BLaER1 (cell line): ENCODE measurements around the gene HABP4.

Experiments
- H3K27ac ChIP-seq: shearing (Covaris generic); formaldehyde crosslinking; 2 replicates; pipeline ENCODE4 v1.8.1; 2022
- H3K27me3 ChIP-seq: shearing (Covaris generic); formaldehyde crosslinking; 2 replicates; pipeline ENCODE4 v1.8.1; 2022
- H3K36me3 ChIP-seq: shearing (Covaris generic); formaldehyde crosslinking; 2 replicates; pipeline ENCODE4 v1.8.1; 2022
- H3K4me1 ChIP-seq: shearing (Covaris generic); formaldehyde crosslinking; 2 replicates; pipeline ENCODE4 v1.8.1; 2022
- H3K4me2 ChIP-seq: shearing (Covaris generic); formaldehyde crosslinking; 2 replicates; pipeline ENCODE4 v1.8.1; 2022
- H3K4me3 ChIP-seq: shearing (Covaris generic); formaldehyde crosslinking; 2 replicates; pipeline ENCODE4 v1.8.1; 2022
- H3K9ac ChIP-seq: shearing (Covaris generic); formaldehyde crosslinking; 2 replicates; pipeline ENCODE4 v1.8.1; 2022
- H3K9me3 ChIP-seq: shearing (Covaris generic); formaldehyde crosslinking; 2 replicates; pipeline ENCODE4 v1.8.1; 2022
- H4K20me1 ChIP-seq: shearing (Covaris generic); formaldehyde crosslinking; 2 replicates; pipeline ENCODE4 v1.8.1; 2022
- Cebpa-rat ChIP-seq: shearing (Covaris generic); IDR thresholded peaks from 2 replicates; pipeline ENCODE4 v1.8.1; 2022

The HABP4 gene

DNA sequence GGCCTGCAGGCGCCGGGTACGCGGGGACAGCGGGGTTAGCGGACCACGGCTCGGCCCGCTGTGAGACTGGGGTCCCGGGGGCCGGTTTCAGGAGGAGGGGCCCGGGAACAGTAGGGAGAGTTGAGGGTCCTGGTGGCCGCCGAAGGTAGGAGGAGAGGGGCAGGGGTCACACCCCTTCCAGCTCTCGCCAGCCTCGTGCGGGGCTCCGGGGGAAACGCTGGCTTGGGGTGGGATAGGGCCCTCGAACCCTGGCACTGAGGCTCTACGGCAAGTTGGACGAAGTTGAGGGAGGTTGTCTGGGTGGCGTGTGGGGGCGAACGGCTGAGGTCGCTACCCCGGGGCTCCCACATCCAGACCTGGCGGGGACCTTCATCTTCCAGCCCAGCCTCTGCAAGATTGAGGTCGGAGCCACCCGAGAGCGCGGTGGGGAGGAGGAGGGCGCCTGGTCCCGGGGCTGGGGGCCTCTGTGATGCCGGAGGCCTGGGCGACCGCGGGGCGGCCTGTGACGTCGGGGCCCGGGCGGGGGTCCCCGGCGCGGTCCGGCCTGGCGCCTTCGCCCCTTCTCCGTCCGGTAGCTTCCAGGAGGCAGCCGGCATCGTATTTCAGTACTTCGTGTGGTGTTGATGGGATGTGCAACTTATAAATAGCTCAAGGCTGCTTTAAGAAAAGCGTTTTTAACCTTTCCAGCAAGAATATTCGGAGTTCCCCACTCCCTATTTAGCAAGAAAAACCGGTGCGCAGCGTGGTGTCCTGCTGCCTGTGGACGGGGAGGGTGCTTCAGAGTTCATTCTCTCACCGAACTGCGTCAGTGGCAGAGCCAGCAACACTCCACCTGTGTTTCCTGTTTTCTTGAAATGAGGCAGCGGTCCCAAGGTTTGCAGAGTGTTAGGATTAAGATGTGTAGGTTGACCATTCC is 902 bp downstream of the HABP4 start:
- peak overlapping the region; percentile 89 for H3K4me3 ChIP-seq
- H3K4me1 ChIP-seq: peaks cover 22% of the 10 kb centered on the region
- H3K9ac ChIP-seq: peak overlapping the region; percentile 80
- peaks cover 27% of the 10 kb centered on the region for H3K27me3 ChIP-seq
- H3K4me2 ChIP-seq: peak overlapping the region; percentile 100
- peak overlapping the region; percentile 49; the same call in 1 of the 2 replicates for H3K27ac ChIP-seq
- peaks cover 22% of the 10 kb centered on the region for H4K20me1 ChIP-seq
- H3K36me3 ChIP-seq: no peaks in the 10 kb centered on the region
- no peak for TF ChIP-seq Cebpa-rat
- H3K9me3 ChIP-seq: no peaks in the 10 kb centered on the region

- H3K4me2 ChIP-seq: no peak overlapping the region
- H3K9me3 ChIP-seq: no peaks in the 10 kb centered on the region
- H3K27ac ChIP-seq: no peak overlapping the region
- no peak for TF ChIP-seq Cebpa-rat
- no peaks in the 10 kb centered on the region for H3K36me3 ChIP-seq
- H3K9ac ChIP-seq: no peak overlapping the region
- H3K4me3 ChIP-seq: no peak overlapping the region
- H4K20me1 ChIP-seq: peaks cover 22% of the 10 kb centered on the region
- peaks cover 22% of the 10 kb centered on the region for H3K4me1 ChIP-seq
- peaks cover 27% of the 10 kb centered on the region for H3K27me3 ChIP-seq
Observed at GRCh38 chr9:96453625-96454024, 3.7 kb downstream of the HABP4 start.

DNA sequence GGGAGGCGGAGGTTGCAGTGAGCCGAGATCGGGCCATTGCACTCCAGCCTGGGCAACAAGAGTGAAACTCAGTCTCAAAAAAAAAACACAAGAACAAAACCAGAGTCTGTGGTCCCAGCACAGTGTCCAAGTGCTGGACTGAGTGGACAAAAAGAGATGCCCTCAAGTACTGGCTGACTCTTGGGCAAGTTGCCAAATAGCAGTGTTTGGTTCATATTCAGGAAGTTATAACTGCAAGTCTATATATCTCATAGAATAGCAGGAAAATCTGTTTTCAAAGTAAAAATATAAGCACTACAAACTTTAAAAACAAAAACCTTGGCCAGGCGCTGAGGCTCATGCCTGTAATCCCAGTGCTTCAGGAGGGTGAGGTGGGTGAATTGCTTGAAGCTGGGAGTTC is 7.3 kb downstream of the HABP4 start:
- H3K27me3 ChIP-seq: peaks cover under 1% of the 10 kb centered on the region; the same call in 1 of the 2 replicates
- no peak overlapping the region for H3K4me3 ChIP-seq
- peaks cover 1% of the 10 kb centered on the region; the same call in 1 of the 2 replicates for H4K20me1 ChIP-seq
- no peaks in the 10 kb centered on the region for H3K36me3 ChIP-seq
- H3K4me1 ChIP-seq: no peaks in the 10 kb centered on the region
- no peaks in the 10 kb centered on the region for H3K9me3 ChIP-seq
- TF ChIP-seq Cebpa-rat: no peak
- H3K27ac ChIP-seq: no peak overlapping the region
- no peak overlapping the region for H3K4me2 ChIP-seq
- H3K9ac ChIP-seq: no peak overlapping the region

DNA sequence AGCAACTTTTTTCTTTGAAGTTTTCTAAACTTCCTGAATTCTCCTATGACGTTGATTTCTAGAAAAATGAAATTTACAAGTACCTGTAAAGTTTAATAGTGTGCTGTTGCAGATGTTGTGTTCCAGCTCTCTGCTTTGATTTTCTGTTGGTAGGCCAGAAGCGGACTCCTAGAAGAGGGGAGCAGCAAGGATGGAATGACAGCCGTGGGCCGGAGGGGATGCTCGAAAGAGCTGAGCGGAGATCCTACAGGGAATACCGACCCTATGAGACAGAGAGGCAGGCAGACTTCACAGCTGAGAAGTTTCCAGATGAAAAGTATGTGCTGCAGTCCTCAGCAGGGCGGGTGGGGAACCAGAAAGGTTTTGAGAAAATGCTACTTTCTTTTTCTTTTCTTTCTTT is 8.3 kb downstream of the HABP4 start:
- H3K27me3 ChIP-seq: no peaks in the 10 kb centered on the region

GRCh38 chr9:96459268-96460007 is 9.5 kb downstream of the HABP4 start:
- no peaks in the 10 kb centered on the region for H3K4me1 ChIP-seq
- H3K27me3 ChIP-seq: no peaks in the 10 kb centered on the region
- no peaks in the 10 kb centered on the region for H4K20me1 ChIP-seq
- H3K9me3 ChIP-seq: no peaks in the 10 kb centered on the region
- TF ChIP-seq Cebpa-rat: no peak
- no peak overlapping the region for H3K27ac ChIP-seq
- no peak overlapping the region for H3K4me3 ChIP-seq
- H3K4me2 ChIP-seq: no peak overlapping the region
- H3K9ac ChIP-seq: no peak overlapping the region
- H3K36me3 ChIP-seq: no peaks in the 10 kb centered on the region

More for the DNA sequence above, 8.3 kb downstream of the HABP4 start:
- Histone ChIP-seq H3K27ac (no peak overlapping the region), H3K9me3 (no peaks in the 10 kb centered on the region), H3K4me1 (no peaks in the 10 kb centered on the region), H3K4me3 (no peak overlapping the region), H3K36me3 (no peaks in the 10 kb centered on the region), H3K4me2 (no peak overlapping the region), H3K9ac (no peak overlapping the region), H4K20me1 (no peaks in the 10 kb centered on the region)
- TF ChIP-seq Cebpa-rat: no peak

- TF ChIP-seq Cebpa-rat: no peak
- H3K27ac ChIP-seq: no peak overlapping the region
- no peaks in the 10 kb centered on the region for H3K4me1 ChIP-seq
- H3K9me3 ChIP-seq: no peaks in the 10 kb centered on the region
- no peaks in the 10 kb centered on the region for H4K20me1 ChIP-seq
- no peak overlapping the region for H3K9ac ChIP-seq
- no peak overlapping the region for H3K4me2 ChIP-seq
- H3K4me3 ChIP-seq: no peak overlapping the region
- H3K36me3 ChIP-seq: no peaks in the 10 kb centered on the region
- H3K27me3 ChIP-seq: no peaks in the 10 kb centered on the region
Observed at GRCh38 chr9:96460470-96460869, 10.5 kb downstream of the HABP4 start.

- H3K9me3 ChIP-seq: no peaks in the 10 kb centered on the region
- no peaks in the 10 kb centered on the region for H3K27me3 ChIP-seq
- H4K20me1 ChIP-seq: no peaks in the 10 kb centered on the region
- TF ChIP-seq Cebpa-rat: no peak
- no peaks in the 10 kb centered on the region for H3K36me3 ChIP-seq
- H3K4me2 ChIP-seq: no peak overlapping the region
- H3K4me3 ChIP-seq: no peak overlapping the region
- H3K9ac ChIP-seq: no peak overlapping the region
- no peaks in the 10 kb centered on the region for H3K4me1 ChIP-seq
- no peak overlapping the region for H3K27ac ChIP-seq
Observed at GRCh38 chr9:96460882-96461281, 10.9 kb downstream of the HABP4 start.

DNA sequence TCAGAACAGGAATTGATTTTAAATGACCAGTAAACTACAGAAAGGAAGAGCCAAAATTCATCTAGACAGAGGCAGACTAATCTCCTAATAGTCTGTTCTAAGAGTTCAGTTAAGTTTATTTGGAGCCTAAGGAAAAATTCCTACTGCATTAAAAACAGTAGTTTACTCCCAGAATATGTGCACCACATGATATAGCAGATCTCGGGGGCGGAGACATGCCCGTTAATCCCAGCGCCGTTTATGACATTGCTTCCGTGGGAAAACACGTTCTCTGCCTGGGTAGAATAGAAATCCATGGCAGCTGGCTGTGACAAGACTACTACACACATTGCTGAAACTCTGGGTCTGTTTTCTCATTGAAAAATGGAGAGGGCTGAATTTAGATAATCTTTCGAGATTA is 11.4 kb downstream of the HABP4 start:
- Histone ChIP-seq H3K9ac (no peak overlapping the region), H3K27ac (no peak overlapping the region), H3K9me3 (no peaks in the 10 kb centered on the region), H3K4me3 (no peak overlapping the region), H4K20me1 (no peaks in the 10 kb centered on the region), H3K4me2 (no peak overlapping the region), H3K36me3 (no peaks in the 10 kb centered on the region), H3K27me3 (no peaks in the 10 kb centered on the region), H3K4me1 (no peaks in the 10 kb centered on the region)
- no peak for TF ChIP-seq Cebpa-rat

- Histone ChIP-seq H3K9me3 (no peaks in the 10 kb centered on the region), H3K4me2 (no peak overlapping the region), H3K27ac (no peak overlapping the region), H3K36me3 (no peaks in the 10 kb centered on the region), H4K20me1 (no peaks in the 10 kb centered on the region), H3K4me1 (no peaks in the 10 kb centered on the region), H3K9ac (no peak overlapping the region), H3K4me3 (no peak overlapping the region), H3K27me3 (no peaks in the 10 kb centered on the region)
- TF ChIP-seq Cebpa-rat: no peak
Observed at GRCh38 chr9:96462541-96462940, 12.6 kb downstream of the HABP4 start.

- Histone ChIP-seq H3K27me3 (no peaks in the 10 kb centered on the region), H3K27ac (no peak overlapping the region), H3K36me3 (no peaks in the 10 kb centered on the region), H3K9me3 (no peaks in the 10 kb centered on the region), H3K9ac (no peak overlapping the region), H3K4me1 (no peaks in the 10 kb centered on the region), H4K20me1 (no peaks in the 10 kb centered on the region), H3K4me3 (no peak overlapping the region), H3K4me2 (no peak overlapping the region)
- no peak for TF ChIP-seq Cebpa-rat
Observed at GRCh38 chr9:96464426-96464825, 14.5 kb downstream of the HABP4 start.
